GM21576 (cell line): ENCODE measurements around the gene SRRM3.
"Not testable (repeated sequence)": the region's sequence is repeated elsewhere in the genome, so short reads cannot be mapped to it uniquely, and the experiment has no call there.

Experiments used
- ATAC-seq: cut with Tn5 transposase; IDR thresholded peaks from one replicate; pipeline ENCODE4 v1.9.1; 2021; ENCODE audit warnings: mild to moderate bottlenecking, moderate library complexity; ENCODE audit not compliant: unreplicated experiment

The SRRM3 gene

GRCh38 chr7:76225951-76226350, 24.3 kb downstream of the SRRM3 start:
- no peak for ATAC-seq

DNA sequence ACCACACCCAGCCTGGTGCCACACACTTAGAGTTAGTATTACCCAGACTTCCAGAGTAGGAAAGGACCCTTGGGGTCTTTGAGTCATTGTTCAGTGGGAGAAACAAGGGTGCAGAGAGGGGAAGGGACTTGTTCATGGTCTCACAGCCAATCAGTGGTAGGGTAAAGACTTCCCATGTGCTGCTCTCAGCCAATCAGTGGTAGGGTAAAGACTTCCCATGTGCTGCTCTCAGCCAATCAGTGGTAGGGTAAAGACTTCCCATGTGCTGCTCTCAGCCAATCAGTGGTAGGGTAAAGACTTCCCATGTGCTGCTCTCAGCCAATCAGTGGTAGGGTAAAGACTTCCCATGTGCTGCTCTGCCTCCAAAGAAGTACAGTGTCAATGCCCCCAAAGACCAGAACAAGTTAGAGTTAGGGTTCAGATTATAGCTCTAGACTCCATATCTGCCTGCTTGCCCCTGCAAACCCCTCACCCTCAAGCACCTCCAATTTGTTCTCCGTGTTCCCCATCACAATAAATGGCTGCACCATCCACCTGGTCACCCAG, 25.3 kb downstream of the SRRM3 start:
- not testable (repeated sequence) for ATAC-seq

- no peak for ATAC-seq
Measured at GRCh38 chr7:76230214-76230613, 28.5 kb downstream of the SRRM3 start.

- ATAC-seq, result no peak
Measured at GRCh38 chr7:76231071-76231470, 29.4 kb downstream of the SRRM3 start.

- no peak for ATAC-seq
Measured at GRCh38 chr7:76231583-76231982, 29.9 kb downstream of the SRRM3 start.

GRCh38 chr7:76232698-76233097, 31.0 kb downstream of the SRRM3 start:
- no peak for ATAC-seq

- no peak for ATAC-seq
Measured at GRCh38 chr7:76233538-76234281, 32.0 kb downstream of the SRRM3 start.

DNA sequence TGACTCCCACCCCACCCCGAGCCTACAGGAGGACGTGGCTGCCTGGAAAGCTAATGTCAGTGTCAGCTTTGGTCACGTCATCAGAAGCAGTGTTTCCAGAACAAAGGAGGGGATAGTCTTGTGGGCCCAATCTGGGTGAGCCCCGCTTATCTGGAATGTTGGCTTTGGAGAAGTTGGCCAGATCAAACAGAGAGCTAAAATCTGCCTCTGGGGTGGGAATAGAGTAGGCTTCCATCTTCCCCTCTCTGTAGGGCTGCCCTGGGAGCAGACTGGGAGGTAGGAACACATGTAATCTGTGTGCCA, 32.5 kb downstream of the SRRM3 start:
- ATAC-seq, result no peak

- ATAC-seq, result no peak
Measured at GRCh38 chr7:76234931-76235441, 33.3 kb downstream of the SRRM3 start.

GRCh38 chr7:76236224-76236623, 34.5 kb downstream of the SRRM3 start:
- ATAC-seq, result no peak

- ATAC-seq, result no peak
Measured at GRCh38 chr7:76238326-76238725, 36.6 kb downstream of the SRRM3 start.

DNA sequence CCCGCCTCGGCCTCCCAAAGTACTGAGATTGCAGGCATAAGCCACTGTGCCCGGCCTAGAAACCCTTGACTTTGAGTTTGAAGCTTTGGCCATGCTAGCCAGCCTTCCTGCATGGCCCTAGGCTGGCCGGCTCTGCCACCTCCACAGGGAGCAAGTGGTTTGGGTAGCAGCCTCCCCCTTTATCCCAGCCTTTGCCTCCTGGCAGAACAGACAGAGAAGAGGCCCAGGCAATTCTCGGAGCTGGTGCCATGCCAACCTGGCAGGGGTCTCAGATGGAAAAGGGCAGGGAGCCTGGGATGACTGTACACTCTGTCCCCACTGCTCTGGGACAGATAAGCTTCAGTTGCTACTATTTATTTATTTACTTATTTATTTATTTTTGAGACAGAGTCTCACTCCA, 39.4 kb downstream of the SRRM3 start:
- ATAC-seq, result no peak

DNA sequence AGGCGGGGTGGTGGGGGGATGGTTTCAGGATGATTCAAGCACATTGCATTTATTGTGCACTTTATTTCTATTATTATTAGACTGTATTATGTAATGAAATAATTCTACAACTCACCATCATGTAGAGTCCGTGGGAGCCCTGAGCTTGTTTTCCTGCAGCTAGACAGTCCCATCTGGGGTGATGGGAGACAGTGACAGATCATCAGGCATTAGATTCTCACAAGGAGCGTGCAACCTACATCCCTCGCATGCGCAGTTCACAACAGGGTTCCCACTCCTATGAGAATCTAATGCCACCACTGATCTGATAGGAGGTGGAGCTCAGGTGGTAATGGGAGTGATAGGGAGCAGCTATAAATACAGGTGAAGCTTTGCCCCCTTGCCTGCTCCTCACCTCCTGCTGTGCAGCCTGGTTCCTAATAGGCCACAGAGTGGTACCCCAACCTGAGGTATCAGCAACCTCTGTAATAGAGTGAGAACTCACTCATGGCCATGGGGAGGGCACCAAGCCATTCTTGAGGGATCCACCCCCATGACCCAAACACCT, 40.9 kb downstream of the SRRM3 start:
- not testable (repeated sequence) for ATAC-seq

DNA sequence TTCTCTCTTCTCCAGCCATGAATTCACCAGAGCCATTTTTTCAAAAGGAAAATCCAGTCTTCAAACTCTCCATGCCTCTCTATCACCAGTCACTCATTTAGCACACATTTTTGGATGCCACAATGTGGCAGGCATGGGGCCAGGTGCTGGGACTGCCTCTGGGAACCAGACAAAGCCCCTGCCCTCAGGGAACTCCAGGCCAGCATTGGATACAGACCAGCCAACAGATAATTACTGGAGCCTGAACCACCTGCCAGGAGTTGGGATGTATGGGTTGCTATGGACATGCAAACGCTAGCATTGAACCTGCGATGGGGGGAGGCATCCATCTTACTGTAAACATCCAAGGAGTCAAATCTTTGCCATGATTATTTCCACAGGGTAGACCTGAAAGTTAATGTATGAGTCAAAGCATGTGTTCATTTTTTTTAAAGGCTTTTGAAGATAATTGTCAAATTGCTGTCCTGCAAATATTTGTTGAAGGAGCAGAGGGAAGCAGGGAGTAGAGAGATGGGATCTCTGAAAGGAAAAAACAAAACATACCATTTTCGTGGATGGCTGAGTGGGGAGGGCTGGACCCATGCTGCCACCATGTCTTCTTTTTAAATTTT, 43.2 kb downstream of the SRRM3 start:
- no peak for ATAC-seq

DNA sequence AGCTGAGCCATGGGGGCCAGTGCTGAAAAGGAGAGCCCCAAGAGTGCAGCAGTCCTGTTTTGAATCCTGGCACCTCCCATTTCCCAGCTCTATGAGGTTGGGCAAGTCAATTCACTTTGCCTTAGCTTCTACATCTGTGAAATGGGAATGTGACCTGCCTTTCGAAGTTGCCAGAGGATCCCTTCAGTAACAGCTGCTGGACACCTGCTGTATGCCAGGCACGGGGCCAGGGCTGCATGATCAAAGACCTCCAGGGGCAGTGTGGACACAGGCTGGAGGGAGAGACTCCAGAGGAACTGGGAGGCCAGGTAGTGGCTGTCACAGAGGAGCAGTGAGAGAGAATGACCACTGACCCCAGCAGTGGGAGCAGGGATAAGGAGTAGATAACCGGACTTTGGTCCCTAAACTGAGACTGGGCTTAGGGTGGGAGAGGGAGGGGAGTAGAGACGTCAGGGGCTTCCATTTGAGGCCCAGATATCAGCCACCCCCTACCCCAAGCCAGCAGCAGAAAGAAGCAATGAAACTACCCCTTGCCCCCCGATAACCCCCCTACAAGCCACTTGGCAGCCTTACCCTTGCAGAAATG, 45.2 kb downstream of the SRRM3 start:
- no peak for ATAC-seq

DNA sequence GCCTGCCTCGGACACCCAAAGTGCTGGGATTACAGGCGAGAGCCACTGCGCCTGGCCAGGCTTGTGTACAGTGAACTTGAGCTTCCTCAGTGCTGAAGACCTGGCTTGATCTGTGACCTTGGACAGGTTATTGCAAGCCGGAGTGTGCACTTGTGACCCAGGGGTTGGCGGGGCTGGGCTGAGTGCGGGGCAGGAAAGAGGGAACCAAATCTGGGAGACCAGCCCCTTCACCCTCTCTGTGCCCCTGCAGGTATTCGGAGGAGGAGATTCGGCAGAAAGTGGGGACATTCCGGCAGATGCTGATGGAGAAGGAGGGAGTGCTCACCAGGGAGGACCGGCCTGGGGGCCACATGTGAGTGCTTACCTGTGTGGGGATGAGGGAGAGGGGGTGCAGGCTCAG, 46.2 kb downstream of the SRRM3 start:
- no peak for ATAC-seq

- no peak for ATAC-seq
Measured at GRCh38 chr7:76252021-76252420, 50.3 kb downstream of the SRRM3 start.

DNA sequence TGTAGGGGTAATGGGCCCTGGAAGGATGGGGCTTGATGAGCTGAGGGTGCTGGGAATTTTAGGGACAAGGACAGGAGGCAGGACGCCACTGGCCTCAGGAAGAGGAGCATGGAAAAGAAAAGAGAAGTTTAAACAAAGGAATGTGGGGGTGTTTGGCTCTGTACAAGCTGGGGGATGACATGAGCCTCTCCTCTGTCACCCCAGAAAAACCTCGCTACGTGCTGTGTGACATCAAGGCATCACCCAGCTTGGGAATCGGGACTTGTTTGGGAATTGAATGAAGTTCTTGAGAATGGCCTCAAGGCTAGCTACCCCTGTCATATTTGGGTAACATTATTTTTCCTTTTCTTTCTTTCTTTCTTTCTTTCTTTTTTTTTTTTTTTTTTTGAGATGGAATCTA, 53.1 kb downstream of the SRRM3 start:
- ATAC-seq, result no peak

GRCh38 chr7:76257973-76258372, 56.3 kb downstream of the SRRM3 start:
- ATAC-seq, result no peak

DNA sequence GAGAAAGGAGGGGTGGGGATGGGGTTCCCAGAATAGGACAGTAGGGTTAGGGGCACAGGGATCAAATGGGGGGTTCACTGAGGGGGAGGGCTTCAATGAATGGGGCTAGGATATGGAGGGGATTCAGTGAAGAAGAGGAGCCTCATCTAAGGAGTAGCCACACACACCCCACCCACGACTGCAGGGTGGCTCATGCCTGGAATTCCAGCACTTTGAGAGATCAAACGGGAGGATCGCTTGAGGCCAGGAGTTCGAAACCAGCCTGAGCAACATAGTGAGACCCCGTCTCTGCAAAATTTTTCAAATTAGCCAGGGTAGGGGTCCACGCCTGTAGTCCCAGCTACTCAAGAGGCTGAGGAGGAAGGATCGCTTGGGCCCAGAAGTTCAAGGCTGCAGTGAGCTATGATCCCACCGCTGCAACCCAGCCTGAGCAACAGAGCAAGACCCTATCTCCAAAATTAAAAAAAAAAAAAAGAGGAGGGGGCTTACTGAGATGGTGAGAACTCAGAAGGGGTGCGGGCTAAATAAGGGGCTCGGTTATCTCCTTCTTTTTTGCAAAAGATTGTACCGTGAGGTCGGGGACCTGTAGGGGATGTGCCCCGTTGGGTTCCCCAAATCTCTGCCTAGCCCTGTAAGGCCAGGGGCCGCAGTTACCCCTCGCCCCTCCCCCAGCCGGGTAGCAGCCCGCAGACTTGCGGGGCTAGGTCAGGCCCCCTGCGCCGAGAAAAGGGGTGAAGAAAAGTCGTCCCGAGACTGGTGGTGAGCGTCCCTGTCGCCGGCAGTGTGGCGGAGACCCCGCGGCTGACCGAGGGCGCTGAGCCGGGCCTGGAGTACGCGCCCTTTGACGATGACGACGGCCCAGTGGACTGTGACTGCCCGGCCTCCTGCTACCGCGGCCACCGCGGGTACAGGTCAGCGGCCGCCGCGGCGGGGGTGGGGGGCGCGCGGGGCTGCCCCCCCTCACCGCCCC, 57.7 kb downstream of the SRRM3 start:
- no peak for ATAC-seq
